GM19240 (cell line): ENCODE results near the gene FBXO31.

ENCODE experiments used
- DNase-seq: peaks from one replicate; pipeline ENCODE4 v3.0.0; 2011; ENCODE audit warnings: low spot score; ENCODE audit not compliant: insufficient read length

The FBXO31 gene

GRCh38 chr16:87383505-87384161, at the start of gene FBXO31:
TSS of gene FBXO31 (minus strand) at chr16:87383776. CDS start at chr16:87383744, 32 bp downstream.
- DNase-seq, result no peak

GRCh38 chr16:87432330-87432915, 48.8 kb upstream of the FBXO31 start:
- no peak for DNase-seq

- no peak for DNase-seq
Measured at GRCh38 chr16:87431926-87432325, 48.4 kb upstream of the FBXO31 start.

- no peak for DNase-seq
Measured at GRCh38 chr16:87426423-87427215, 43.0 kb upstream of the FBXO31 start.

GRCh38 chr16:87425941-87426340, 42.4 kb upstream of the FBXO31 start:
- DNase-seq, result no peak

- no peak for DNase-seq
Measured at GRCh38 chr16:87424266-87424665, 40.7 kb upstream of the FBXO31 start.

- DNase-seq, result no peak
Measured at GRCh38 chr16:87423429-87423828, 39.9 kb upstream of the FBXO31 start.

- DNase-seq, result no peak
Measured at GRCh38 chr16:87422106-87422505, 38.5 kb upstream of the FBXO31 start.

- DNase-seq, result no peak
Measured at GRCh38 chr16:87421003-87421912, 37.7 kb upstream of the FBXO31 start.

- no peak for DNase-seq
Measured at GRCh38 chr16:87420026-87421002, 36.7 kb upstream of the FBXO31 start.

- no peak for DNase-seq
Measured at GRCh38 chr16:87418644-87419043, 35.1 kb upstream of the FBXO31 start.

- DNase-seq, result no peak
Measured at GRCh38 chr16:87418216-87418615, 34.6 kb upstream of the FBXO31 start.

- no peak for DNase-seq
Measured at GRCh38 chr16:87417528-87417910, 33.9 kb upstream of the FBXO31 start.

- DNase-seq, result no peak
Measured at GRCh38 chr16:87416826-87417527, 33.4 kb upstream of the FBXO31 start.

- DNase-seq, result no peak
Measured at GRCh38 chr16:87415441-87415840, 31.9 kb upstream of the FBXO31 start.

GRCh38 chr16:87414251-87414680, 30.7 kb upstream of the FBXO31 start:
- DNase-seq, result no peak

- DNase-seq, result no peak
Measured at GRCh38 chr16:87412996-87413421, 29.4 kb upstream of the FBXO31 start.

- no peak for DNase-seq
Measured at GRCh38 chr16:87412371-87412995, 28.9 kb upstream of the FBXO31 start.
